ENCODE results near the gene ITGA2B. TPM values are rescaled to one million over a fixed set of nuclear protein-coding genes. Genes with fewer than 3 reads are reported as not detected.

The ITGA2B gene
- total and polyA plus RNA-seq, 2 of the 4 experiments (the other 2 are of a cell fraction) = under 0.01 to 0.26 TPM

GRCh38 chr17:44335564-44335963, 53.9 kb downstream of the ITGA2B start:
- H3K23ac ChIP-seq (ENCODE audit: low read depth, low read length) = no peak overlapping the region
- no peak overlapping the region for H3K9ac ChIP-seq (ENCODE audit: low read depth, low read length)
- no peak overlapping the region for H4K91ac ChIP-seq (ENCODE audit: insufficient read depth, low read depth, low read length)
- no peak overlapping the region for H3K4ac ChIP-seq (ENCODE audit: low read depth, low read length)
- CTCF ChIA-PET = no interaction called here
- no peak overlapping the region for H2BK15ac ChIP-seq (ENCODE audit: low read depth, low read length)
- BruUV-seq (replicated peaks) = no TSS peak
- POLR2A ChIA-PET (ENCODE audit: unreplicated experiment) = no interaction called here
- no peaks in the 10 kb centered on the region for H3K9me1 ChIP-seq (ENCODE audit: insufficient read depth, low read length)
- ATAC-seq (ENCODE audit: low read depth) = no peak
- dilution Hi-C loops (cut with HindIII; ENCODE audit: low sequenced_read_pairs, unreplicated experiment) (no loop called here), intact Hi-C loops (cut with micrococcal nuclease) (no loop called here), in situ Hi-C loops (cut with MboI; ENCODE audit: low sequenced_read_pairs) (no loop called here)
- H3K4me3 ChIP-seq (ENCODE audit: insufficient read depth, low read depth, low read length) = no peak overlapping the region
- no peak overlapping the region for H3K18ac ChIP-seq (ENCODE audit: low read depth, low read length)
- no peak for DNase-seq
- H3K14ac ChIP-seq (replicated peaks; ENCODE audit: low read depth, low read length) = no peak overlapping the region
- TF ChIP-seq POLR2A (IDR thresholded peaks at IDR 0.05; ENCODE audit: low read depth, low read length) (no peak), CHD1 (IDR thresholded peaks at IDR 0.05; ENCODE audit: low read depth, low read length) (no peak), SMC3 (IDR thresholded peaks at IDR 0.05; ENCODE audit: low read depth, low read length) (no peak), USF2 (IDR thresholded peaks at IDR 0.05; ENCODE audit: low read depth, low read length) (no peak), BHLHE40 (IDR thresholded peaks at IDR 0.05; ENCODE audit: low read depth, low read length) (no peak), RAD21 (IDR thresholded peaks at IDR 0.05; ENCODE audit: low read length) (no peak)
- TF ChIP-seq, protein P1, sequence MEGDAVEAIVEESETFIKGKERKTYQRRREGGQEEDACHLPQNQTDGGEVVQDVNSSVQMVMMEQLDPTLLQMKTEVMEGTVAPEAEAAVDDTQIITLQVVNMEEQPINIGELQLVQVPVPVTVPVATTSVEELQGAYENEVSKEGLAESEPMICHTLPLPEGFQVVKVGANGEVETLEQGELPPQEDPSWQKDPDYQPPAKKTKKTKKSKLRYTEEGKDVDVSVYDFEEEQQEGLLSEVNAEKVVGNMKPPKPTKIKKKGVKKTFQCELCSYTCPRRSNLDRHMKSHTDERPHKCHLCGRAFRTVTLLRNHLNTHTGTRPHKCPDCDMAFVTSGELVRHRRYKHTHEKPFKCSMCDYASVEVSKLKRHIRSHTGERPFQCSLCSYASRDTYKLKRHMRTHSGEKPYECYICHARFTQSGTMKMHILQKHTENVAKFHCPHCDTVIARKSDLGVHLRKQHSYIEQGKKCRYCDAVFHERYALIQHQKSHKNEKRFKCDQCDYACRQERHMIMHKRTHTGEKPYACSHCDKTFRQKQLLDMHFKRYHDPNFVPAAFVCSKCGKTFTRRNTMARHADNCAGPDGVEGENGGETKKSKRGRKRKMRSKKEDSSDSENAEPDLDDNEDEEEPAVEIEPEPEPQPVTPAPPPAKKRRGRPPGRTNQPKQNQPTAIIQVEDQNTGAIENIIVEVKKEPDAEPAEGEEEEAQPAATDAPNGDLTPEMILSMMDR (conservative IDR thresholded peaks at IDR 0.05; ENCODE audit: low read depth, low read length) = no peak
- no peaks in the 10 kb centered on the region for H3K4me1 ChIP-seq (ENCODE audit: control insufficient read depth, insufficient read depth, low read length)
- no peaks in the 10 kb centered on the region for H3K36me3 ChIP-seq (ENCODE audit: control insufficient read depth, insufficient read depth, low read length)
- H2BK5ac ChIP-seq (ENCODE audit: low read depth, low read length, poor library complexity, severe bottlenecking) = no peak overlapping the region
- H2AFZ ChIP-seq (replicated peaks; ENCODE audit: low read length, poor library complexity) = no peak overlapping the region
- H4K20me1 ChIP-seq (ENCODE audit: insufficient read depth, low read length) = no peaks in the 10 kb centered on the region
- no peak overlapping the region for H4K8ac ChIP-seq (ENCODE audit: low read depth in 2 of 2, low read length in 2 of 2)
- no CpG with 5 or more reads among the region's 3 CpGs for WGBS, 2 experiments (ENCODE audit: extremely low coverage in 2 of 2, insufficient read length in 1 of 2)
- peaks cover 13% of the 10 kb centered on the region; the same call in 1 of the 2 replicates for H3K27me3 ChIP-seq (ENCODE audit: control insufficient read depth, insufficient read depth, low read length)
- H3K56ac ChIP-seq (ENCODE audit: extremely low read depth, insufficient read depth, low read length) = no peak overlapping the region
- no peak overlapping the region for H2AK9ac ChIP-seq (replicated peaks; ENCODE audit: low read depth, low read length, poor library complexity)
- no peak overlapping the region for H2AK5ac ChIP-seq (ENCODE audit: low read depth, low read length)
- H3K79me1 ChIP-seq (ENCODE audit: low read depth in 1 of 2, low read length in 2 of 2) = no peaks in the 10 kb centered on the region
- no peak overlapping the region for H2BK20ac ChIP-seq (ENCODE audit: low read depth, low read length)
- no peak overlapping the region for H3K27ac ChIP-seq (ENCODE audit: insufficient read depth, low read length)
- no peak overlapping the region for H3K4me2 ChIP-seq (ENCODE audit: low read depth, low read length)
- no peak overlapping the region for H4K5ac ChIP-seq (ENCODE audit: low read depth, low read length)
- no peaks in the 10 kb centered on the region for H3K9me3 ChIP-seq (ENCODE audit: control insufficient read depth, insufficient read depth, low read length)
- no peak overlapping the region for H2BK120ac ChIP-seq (ENCODE audit: low read depth, low read length)
